Prostate gland (tissue), 2 donors: ENCODE measurements around the gene PTK7.

ENCODE experiments used
- CTCF ChIP-seq, 4 experiments: fragments of 200-600 bp in 2 of 4; fragments of 450-650 bp in 2 of 4; sonication (generic) in 2 of 4; IDR thresholded peaks; 1 replicate in 3 of 4; 2 replicates in 1 of 4; pipeline ENCODE4 v1.5.1; 2016 to 2019; ENCODE audit warnings: antibody characterized with exemption in 4 of 4, mild to moderate bottlenecking in 2 of 4, moderate library complexity in 2 of 4
- POLR2A ChIP-seq: fragments of 450-650 bp; IDR thresholded peaks from one replicate; pipeline ENCODE4 v1.6.1; 2016; ENCODE audit warnings: antibody characterized with exemption, mild to moderate bottlenecking

DNA sequence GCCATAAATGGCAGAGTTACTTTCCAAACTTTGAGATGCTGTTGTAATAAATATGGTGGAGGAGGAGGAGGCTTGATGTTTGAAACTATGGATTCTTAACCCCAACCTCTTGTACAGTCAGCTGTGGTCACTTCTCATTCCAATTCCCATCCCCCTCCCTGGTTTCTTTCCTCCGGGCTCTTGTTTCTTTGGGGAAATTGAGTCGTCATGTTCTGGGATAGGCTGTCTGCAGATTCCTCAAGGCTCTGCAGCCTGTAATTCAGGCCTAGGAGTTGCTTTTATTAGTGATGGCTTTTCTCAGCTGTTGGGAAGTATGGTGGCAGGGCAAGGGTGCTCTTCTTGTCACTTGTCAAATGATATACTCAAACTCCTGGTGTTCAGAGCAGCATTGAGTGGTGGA lies 2.6 kb downstream of the PTK7 start:
- TF ChIP-seq CTCF (IDR thresholded peaks at IDR 0.05) (no peak), POLR2A (no peak)
